ENCODE measurements around the gene SRY. TPM values are rescaled to one million over a fixed set of nuclear protein-coding genes. Genes with fewer than 3 reads are reported as not detected.
"Not testable (repeated sequence)": the region's sequence is repeated elsewhere in the genome, so short reads cannot be mapped to it uniquely, and the experiment has no call there.

Gene SRY
- total RNA-seq = not detected

- Mint-ChIP-seq H3K36me3 (no peaks in the 10 kb centered on the region), H3K9me3 (no peaks in the 10 kb centered on the region), H3K27me3 (peaks cover 31% of the 10 kb centered on the region), H3K27ac (no peak within 1 kb of the TSS), H3K4me1 (no peaks in the 10 kb centered on the region), H3K4me3 (peak within 1 kb of the TSS; percentile 38)
- ATAC-seq (ENCODE audit: low read depth) (no peak), DNase-seq (no peak)
- POLR2A ChIA-PET = no interaction called here
These were observed at the start of gene SRY for GRCh38 chrY:2787600-2787999. Gene SRY (minus strand): TSS chrY:2787682. CDS start chrY:2787603, 79 bp downstream.

DNA sequence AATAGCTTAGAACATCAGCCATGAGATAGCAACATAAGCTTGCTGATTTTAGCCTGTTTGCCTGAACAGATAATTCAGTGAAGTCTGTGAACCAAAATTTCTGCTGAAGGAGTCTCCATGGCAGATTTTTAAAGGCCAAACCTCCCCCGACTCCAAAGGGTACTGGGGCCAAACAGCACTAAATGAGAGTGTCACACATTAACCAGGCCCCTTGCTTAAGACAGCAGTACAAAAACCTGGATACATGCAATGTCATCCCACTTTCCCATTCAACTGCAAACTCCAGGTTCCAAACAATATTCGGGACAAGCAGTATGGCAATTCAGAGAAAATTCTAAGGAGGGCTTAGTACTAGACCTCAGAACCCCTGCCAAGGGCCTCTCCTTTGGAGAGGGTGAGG lies 49.6 kb upstream of the SRY start:
- H3K4me3 Mint-ChIP-seq = no peak overlapping the region
- H3K36me3 Mint-ChIP-seq = peaks cover 4% of the 10 kb centered on the region
- no peaks in the 10 kb centered on the region for H3K9me3 Mint-ChIP-seq
- ATAC-seq (ENCODE audit: low read depth) (no peak), DNase-seq (no peak)
- H3K27me3 Mint-ChIP-seq = peaks cover 17% of the 10 kb centered on the region
- POLR2A ChIA-PET = no interaction called here
- no peak overlapping the region for H3K27ac Mint-ChIP-seq
- H3K4me1 Mint-ChIP-seq = peaks cover 7% of the 10 kb centered on the region

DNA sequence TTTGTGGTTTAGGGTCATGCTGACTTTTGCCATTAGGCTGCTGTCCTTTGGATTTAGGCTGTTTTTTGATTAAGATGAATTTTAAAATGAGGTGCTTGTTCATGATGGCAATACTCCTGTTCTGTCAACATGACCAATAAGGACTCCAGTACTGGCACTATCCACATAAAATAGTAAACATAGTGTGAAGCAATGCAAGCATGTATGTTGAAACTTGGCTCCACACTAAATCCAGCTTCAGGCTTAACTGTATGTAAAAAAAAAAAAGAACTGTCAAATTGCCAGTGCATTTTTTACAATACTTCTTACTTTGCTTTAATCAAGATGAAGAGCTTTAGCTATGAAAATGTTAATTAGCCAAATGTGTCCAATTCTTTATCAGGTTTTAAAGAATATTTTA lies 47.7 kb upstream of the SRY start:
- POLR2A ChIA-PET = no interaction called here
- peaks cover 2% of the 10 kb centered on the region for H3K9me3 Mint-ChIP-seq
- ATAC-seq (ENCODE audit: low read depth) (no peak), DNase-seq (no peak)
- no peak overlapping the region for H3K4me3 Mint-ChIP-seq
- peaks cover 3% of the 10 kb centered on the region for H3K4me1 Mint-ChIP-seq
- H3K27ac Mint-ChIP-seq = no peak overlapping the region
- H3K27me3 Mint-ChIP-seq = peaks cover 24% of the 10 kb centered on the region
- peaks cover 2% of the 10 kb centered on the region for H3K36me3 Mint-ChIP-seq

DNA sequence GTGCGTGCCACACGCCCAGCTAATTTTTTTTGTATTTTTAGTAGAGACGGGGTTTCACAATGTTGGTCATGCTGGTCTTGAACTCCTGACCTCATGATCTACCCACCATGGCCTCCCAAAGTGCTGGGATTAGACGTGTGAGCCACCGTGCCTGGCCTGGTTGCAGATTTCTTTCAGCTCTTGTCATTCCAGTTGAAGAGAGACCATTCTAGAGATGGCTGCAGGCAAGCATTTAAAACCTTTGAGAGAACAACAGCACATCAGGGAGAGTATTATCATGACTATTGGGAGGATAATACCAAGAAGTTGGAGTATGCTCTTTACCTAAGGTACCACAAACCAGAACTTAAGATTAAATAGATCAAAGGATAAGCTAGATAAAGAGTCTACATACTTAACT lies 41.0 kb upstream of the SRY start:
- no peaks in the 10 kb centered on the region for H3K36me3 Mint-ChIP-seq
- peaks cover 15% of the 10 kb centered on the region for H3K27me3 Mint-ChIP-seq
- H3K27ac Mint-ChIP-seq = no peak overlapping the region
- POLR2A ChIA-PET = no interaction called here
- H3K9me3 Mint-ChIP-seq = peaks cover 2% of the 10 kb centered on the region
- no peaks in the 10 kb centered on the region for H3K4me1 Mint-ChIP-seq
- no peak overlapping the region for H3K4me3 Mint-ChIP-seq
- no peak for DNase-seq
- no peak for ATAC-seq (ENCODE audit: low read depth)

DNA sequence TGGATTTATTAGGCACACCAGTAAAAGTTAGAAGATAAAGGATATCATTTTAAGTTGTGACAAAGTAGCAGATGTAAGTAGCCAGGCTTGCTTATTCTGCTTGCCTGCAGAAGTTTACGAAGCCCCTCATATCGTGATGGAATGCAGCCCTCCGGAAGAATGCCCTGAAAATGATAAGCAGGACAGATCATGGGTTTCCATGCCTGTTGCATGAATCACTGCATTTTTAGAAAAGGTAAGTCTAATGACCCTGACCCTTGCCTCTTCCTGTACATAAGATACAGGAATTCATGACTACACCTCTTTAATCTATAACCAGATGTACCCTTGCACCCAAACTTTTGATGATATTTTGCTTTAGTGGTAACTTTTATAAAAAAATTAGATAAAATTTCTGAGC lies 37.0 kb upstream of the SRY start:
- no peaks in the 10 kb centered on the region for H3K36me3 Mint-ChIP-seq
- no peaks in the 10 kb centered on the region for H3K4me1 Mint-ChIP-seq
- ATAC-seq (ENCODE audit: low read depth) = no peak
- no peak overlapping the region for H3K27ac Mint-ChIP-seq
- H3K4me3 Mint-ChIP-seq = no peak overlapping the region
- DNase-seq = no peak
- H3K9me3 Mint-ChIP-seq = no peaks in the 10 kb centered on the region
- POLR2A ChIA-PET = no interaction called here
- H3K27me3 Mint-ChIP-seq = peaks cover 4% of the 10 kb centered on the region

GRCh38 chrY:2817146-2817896 lies 29.8 kb upstream of the SRY start:
- H3K27me3 Mint-ChIP-seq; H3K4me3 Mint-ChIP-seq; H3K27ac Mint-ChIP-seq; POLR2A ChIA-PET; ATAC-seq (ENCODE audit: low read depth); H3K4me1 Mint-ChIP-seq; H3K9me3 Mint-ChIP-seq; DNase-seq; H3K36me3 Mint-ChIP-seq: not testable (repeated sequence)

DNA sequence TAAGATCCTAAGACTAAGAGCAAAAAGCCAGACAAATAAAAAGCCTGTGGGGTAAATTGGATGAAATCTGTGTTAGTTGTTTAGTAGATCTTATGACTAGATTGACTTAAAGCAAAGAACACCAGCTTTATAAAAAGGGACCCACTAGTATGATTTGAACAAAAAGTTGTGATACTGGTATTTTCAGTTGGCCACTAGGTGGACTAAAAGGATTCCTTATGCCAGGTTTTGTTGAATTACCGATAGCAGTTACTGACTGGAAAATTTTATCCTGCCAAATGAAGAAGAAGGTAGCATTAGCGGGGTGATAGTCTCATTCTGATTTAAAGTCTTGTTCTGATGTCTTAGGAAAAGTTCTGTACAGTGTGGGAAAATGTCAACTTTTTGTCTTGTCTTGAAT lies 12.8 kb upstream of the SRY start:
- DNase-seq (no peak), ATAC-seq (ENCODE audit: low read depth) (no peak)
- Mint-ChIP-seq H3K4me3 (no peak overlapping the region), H3K9me3 (no peaks in the 10 kb centered on the region), H3K27me3 (peaks cover 14% of the 10 kb centered on the region), H3K4me1 (no peaks in the 10 kb centered on the region), H3K36me3 (peaks cover 2% of the 10 kb centered on the region), H3K27ac (no peak overlapping the region)
- POLR2A ChIA-PET = no interaction called here

GRCh38 chrY:2797991-2798390 lies 10.5 kb upstream of the SRY start:
- Mint-ChIP-seq H3K36me3 (no peaks in the 10 kb centered on the region), H3K27ac (no peak overlapping the region), H3K9me3 (no peaks in the 10 kb centered on the region), H3K27me3 (peaks cover 5% of the 10 kb centered on the region), H3K4me1 (no peaks in the 10 kb centered on the region), H3K4me3 (no peak overlapping the region)
- no peak for ATAC-seq (ENCODE audit: low read depth)
- POLR2A ChIA-PET = no interaction called here
- DNase-seq = no peak

- Mint-ChIP-seq H3K4me1 (no peaks in the 10 kb centered on the region), H3K27me3 (no peaks in the 10 kb centered on the region), H3K36me3 (no peaks in the 10 kb centered on the region), H3K4me3 (no peak overlapping the region), H3K9me3 (no peaks in the 10 kb centered on the region), H3K27ac (no peak overlapping the region)
- ATAC-seq (ENCODE audit: low read depth) (no peak), DNase-seq (no peak)
- POLR2A ChIA-PET = no interaction called here
These were observed 9.6 kb upstream of the SRY start for GRCh38 chrY:2796977-2797523.

GRCh38 chrY:2789756-2790155 lies 2.3 kb upstream of the SRY start:
- ATAC-seq (ENCODE audit: low read depth) = no peak
- no peak overlapping the region for H3K4me3 Mint-ChIP-seq
- H3K36me3 Mint-ChIP-seq = no peaks in the 10 kb centered on the region
- POLR2A ChIA-PET = no interaction called here
- DNase-seq = peak; percentile 21
- peaks cover 31% of the 10 kb centered on the region for H3K27me3 Mint-ChIP-seq
- no peaks in the 10 kb centered on the region for H3K9me3 Mint-ChIP-seq
- no peaks in the 10 kb centered on the region for H3K4me1 Mint-ChIP-seq
- H3K27ac Mint-ChIP-seq = no peak overlapping the region

DNA sequence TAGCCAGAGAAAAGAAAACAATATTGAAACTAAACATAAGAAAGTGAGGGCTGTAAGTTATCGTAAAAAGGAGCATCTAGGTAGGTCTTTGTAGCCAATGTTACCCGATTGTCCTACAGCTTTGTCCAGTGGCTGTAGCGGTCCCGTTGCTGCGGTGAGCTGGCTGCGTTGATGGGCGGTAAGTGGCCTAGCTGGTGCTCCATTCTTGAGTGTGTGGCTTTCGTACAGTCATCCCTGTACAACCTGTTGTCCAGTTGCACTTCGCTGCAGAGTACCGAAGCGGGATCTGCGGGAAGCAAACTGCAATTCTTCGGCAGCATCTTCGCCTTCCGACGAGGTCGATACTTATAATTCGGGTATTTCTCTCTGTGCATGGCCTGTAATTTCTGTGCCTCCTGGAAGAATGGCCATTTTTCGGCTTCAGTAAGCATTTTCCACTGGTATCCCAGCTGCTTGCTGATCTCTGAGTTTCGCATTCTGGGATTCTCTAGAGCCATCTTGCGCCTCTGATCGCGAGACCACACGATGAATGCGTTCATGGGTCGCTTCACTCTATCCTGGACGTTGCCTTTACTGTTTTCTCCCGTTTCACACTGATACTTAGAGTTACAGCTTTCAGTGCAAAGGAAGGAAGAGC lies 488 bp downstream of the SRY start:
- Mint-ChIP-seq H3K27me3 (peaks cover 31% of the 10 kb centered on the region), H3K4me3 (peak overlapping the region; percentile 38), H3K27ac (no peak overlapping the region), H3K4me1 (no peaks in the 10 kb centered on the region), H3K9me3 (no peaks in the 10 kb centered on the region), H3K36me3 (no peaks in the 10 kb centered on the region)
- DNase-seq = no peak
- POLR2A ChIA-PET = no interaction called here
- no peak for ATAC-seq (ENCODE audit: low read depth)

Other genes with a start within 250 kb of the SRY start
- gene RPS4Y1, start 53.9 kb upstream of the SRY start, total RNA-seq = 100 to 1,000 TPM; 309 to 313 TPM
- 10 to 100 TPM; 16.7 to 20.9 TPM for gene ZFY, start 147.7 kb upstream of the SRY start, total RNA-seq